HG03378 (cell line): Measurements from ENCODE around the gene FCAR.
"Not testable (repeated sequence)": the region's sequence is repeated elsewhere in the genome, so short reads cannot be mapped to it uniquely, and the experiment has no call there.

ENCODE experiments used
- ATAC-seq: cut with Tn5 transposase; IDR thresholded peaks from one replicate; pipeline ENCODE4 v1.9.1; 2021; ENCODE audit warnings: mild to moderate bottlenecking, moderate library complexity; ENCODE audit not compliant: unreplicated experiment

FCAR gene

DNA sequence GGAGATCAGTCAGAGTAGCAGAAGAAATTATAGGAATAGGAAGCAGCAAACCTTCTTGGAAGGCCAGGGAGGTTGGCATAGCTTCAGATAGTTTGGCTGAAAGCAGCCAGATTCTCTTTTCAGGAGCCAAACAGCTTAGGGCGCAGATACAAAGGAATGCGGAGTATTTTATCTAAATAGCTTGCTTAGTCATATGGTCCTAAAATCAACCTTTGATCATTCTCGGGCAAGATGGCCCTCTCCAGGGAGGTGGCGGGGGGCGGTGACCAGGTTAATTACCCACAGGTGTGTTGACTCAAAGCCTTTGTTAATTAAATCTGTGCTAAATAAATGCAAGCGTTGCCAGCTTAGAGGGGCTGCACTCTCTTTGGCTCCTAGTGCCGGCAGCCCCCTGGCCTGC lies 19.4 kb downstream of the FCAR start:
- ATAC-seq = no peak

DNA sequence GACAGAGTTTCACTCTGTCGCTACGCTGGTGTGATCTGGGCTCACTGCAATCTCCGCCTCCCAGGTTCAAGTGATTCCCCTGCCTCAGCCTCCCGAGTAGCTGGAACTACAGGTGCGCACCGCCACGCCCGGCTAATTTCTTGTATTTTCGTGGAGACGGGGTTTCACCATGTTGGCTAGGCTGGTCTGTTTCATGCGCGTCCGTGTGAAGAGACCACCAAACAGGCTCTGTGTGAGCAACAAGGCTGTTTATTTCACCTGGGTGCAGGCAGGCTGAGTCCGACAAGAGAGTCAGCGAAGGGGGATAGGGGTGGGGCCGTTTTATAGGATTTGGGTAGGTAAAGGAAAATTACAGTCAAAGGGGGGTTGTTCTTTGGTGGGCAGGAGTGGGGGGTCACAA lies 20.1 kb downstream of the FCAR start:
- not testable (repeated sequence) for ATAC-seq

DNA sequence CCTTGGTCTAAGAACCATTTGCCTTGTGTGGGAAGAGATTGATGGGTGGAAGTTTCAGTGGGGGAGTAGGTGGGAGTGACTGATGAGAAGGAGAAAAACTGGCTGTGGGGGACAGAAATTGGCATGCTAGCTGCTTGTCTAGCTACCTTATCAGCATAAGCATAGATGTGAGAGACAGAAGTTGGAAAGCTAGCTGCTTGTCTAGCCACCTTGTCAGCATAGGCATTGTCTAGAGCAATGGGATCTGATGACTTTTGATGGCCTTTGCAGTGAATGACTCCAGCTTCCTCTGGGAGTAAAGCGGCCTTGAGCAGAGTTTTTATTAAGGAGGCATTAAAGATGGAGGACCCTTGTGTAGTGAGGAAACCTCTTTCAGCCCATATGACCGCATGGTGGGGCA lies 22.0 kb downstream of the FCAR start:
- no peak for ATAC-seq

DNA sequence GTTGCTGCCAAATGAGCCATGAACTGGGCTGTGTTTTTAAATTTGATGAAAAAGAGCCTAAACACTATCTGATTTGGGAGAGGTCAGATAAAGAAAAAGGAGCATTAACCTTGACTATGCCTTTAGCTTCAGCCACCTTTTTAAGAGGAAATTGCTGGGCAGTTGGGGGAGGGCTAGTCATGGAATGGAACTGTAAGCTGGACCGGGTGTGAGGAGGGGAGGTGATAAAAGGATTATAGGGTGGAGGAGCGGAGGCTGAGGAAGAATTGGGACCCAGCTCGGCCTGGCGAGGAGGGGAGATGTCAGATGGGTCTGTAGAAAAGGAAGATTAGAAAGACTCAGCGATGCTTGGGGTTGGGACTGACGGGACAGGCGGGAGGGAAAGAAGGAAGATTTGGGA lies 24.6 kb downstream of the FCAR start:
- ATAC-seq = not testable (repeated sequence)

DNA sequence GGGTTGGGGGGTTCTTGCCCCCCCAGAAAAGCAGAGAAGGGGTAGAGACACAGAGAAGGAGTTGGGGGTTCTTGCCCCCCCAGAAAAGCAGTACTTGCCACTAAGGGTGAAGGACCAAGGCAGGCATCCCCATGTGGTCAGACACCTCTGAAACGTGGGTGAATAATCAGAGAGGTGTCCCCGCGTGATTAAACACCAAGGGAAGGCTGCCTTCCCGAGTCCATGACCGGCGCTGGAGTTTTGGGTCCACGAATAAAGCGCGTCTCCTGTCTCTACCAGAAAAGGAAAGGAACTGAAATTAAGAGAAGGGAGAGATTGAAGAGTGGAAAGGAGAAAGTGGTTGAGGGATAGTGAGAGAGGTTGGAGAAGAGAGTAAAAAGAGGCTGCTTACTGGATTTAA lies 25.6 kb downstream of the FCAR start:
- not testable (repeated sequence) for ATAC-seq

DNA sequence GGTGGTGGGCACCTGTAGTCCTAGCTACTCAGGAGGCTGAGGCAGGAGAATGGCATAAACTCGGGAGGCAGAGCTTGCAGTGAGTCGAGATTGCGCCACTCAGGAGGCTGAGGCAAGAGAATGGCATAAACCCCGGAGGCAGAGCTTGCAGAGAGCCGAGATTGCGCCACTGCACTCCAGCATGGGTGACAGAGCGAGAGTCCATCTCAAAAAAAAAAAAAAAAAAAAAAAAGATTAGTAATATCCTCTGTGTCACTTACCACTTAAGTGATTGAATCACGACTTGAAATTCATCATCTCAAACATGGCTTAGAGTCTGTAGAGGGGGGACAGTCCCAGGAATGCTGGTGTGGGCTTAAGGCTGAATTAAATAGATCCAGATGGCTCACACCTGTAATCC lies 27.1 kb downstream of the FCAR start:
- not testable (repeated sequence) for ATAC-seq

DNA sequence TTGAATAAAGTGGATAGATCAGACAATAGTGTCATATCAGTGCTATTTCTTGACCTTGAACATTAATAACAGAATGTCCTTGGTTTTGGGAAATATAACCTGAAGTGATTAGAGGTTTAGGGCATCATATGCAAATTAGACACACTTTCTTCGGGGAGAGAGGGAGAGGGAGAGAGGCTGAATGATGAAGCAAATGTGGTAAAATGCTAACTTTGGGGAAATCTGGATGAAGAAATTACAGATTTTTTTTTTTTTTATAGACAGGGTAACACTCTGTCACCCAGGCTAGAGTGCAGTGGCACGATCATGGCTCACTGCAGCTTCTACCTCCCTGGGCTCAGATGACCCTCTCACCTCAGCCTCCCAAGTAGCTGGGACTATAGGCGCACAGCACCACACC lies 28.0 kb downstream of the FCAR start:
- no peak for ATAC-seq

DNA sequence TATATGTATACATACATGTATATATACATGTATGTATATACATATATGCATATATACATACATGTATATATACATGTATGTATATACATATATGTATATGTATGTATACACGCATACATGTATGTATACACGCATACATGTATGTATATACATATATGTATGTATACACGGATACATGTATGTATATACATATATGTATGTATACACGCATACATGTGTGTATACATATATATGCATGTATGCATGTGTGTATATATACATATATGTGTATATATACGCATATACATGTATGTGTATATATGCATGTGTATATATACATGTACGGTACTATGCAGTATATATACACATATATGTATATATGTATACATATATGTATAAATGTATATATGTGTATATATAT lies 29.3 kb downstream of the FCAR start:
- ATAC-seq = no peak

DNA sequence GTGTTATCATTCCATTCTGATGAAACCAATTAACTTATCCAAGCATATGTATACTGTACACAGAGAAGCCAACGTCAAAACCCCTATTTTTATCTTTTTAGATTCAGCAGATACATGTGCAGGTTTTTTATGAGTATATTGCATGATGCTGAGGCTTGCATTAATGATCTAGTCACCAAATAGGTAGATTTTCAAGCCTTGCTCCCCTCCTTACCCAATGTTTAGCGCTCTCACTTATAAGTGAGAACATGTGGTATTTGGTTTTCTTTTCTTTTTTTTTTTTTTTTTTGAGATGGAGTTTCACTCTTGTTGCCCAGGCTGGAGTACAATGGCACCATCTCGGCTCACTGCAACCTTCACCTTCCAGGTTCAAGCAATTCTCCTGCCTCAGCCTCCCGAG lies 30.2 kb downstream of the FCAR start:
- ATAC-seq = not testable (repeated sequence)

DNA sequence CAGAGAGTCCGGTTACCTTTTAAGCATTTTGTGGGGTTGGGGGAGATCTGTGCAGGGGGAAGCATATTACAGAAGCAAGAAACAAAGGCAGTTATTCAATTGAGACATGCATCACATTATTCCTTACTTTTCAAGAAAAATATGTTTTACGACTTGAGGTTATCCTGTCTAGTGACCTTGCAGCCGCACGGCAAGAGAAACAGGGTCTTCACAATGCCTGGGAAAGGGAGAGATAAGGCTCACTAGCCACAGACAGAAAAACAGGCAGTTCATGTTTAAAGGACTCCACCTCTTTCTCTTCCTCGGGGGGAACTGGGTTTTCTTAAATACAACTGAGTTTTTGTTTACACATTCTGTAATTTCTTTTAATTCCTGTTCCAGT lies 31.4 kb downstream of the FCAR start:
- ATAC-seq = no peak

DNA sequence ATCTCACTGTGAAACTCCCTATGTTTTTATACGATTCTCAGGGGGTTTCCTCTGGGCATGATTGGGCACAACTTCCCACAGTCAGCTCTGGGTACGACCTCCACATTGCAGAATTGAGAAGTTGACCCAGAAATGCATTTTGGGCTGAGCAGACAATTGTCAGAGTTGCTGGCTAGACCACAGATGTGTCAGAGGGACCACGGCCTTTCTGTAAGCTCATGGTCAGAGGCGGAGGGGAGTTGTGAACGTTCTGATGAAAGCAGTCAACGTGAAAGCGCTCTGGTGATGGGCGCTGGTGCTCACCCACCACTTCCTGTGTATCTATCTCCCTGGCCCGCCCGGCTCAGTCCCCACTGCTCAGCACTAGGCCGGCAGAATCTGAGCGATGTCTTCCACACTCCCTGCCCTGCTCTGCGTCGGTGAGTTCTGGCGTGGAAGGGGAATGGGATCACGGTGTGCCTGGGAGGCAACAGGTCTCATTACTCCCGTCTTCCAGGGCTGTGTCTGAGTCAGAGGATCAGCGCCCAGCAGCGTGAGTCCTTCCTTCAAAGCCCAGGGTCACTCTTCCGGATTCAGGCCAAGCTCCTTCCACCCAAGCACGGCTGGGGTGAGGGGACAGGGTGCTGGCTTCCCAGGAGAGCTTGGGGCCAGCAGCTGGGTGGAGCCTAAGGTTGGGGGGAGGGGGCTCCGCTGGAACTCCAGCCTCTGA lies 31.9 kb downstream of the FCAR start, which contains the start of gene NCR1:
Gene NCR1, plus strand, starts transcription at position 346 of the 709 bp plus-strand sequence. Its CDS starts 40 bp downstream, at position 386.
- no peak for ATAC-seq

DNA sequence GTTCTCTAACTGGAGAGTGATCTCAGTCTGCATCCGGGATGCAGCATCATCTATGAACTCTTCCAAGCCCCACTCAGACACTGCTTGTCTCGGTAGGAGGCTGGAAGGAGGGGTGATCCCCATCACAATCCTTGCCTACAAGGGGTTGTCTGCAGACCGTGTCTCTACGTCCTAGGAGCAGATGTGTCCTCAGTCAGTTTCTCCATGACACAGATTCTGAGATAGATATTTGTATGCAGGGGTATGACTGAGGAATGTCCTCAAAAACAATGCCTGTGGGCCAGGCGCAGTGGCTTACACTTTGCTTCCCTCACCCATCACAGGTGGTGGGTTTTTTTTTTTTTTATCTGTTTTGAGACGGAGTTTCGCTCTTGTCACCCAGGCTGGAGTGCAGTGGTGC lies 32.8 kb downstream of the FCAR start:
- ATAC-seq = no peak

DNA sequence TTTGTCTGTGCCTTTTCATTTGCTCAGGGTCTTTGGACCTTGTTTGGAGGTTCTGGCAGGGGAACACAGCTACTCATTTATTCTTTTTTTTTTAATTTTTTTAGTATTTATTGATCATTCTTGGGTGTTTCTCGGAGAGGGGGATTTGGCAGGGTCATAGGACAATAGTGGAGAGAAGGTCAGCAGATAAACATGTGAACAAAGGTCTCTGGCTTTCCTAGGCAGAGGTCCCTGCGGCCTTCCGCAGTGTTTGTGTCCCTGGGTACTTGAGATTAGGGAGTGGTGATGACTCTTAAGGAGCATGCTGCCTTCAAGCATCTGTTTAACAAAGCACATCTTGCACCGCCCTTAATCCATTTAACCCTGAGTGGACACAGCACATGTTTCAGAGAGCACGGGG lies 33.9 kb downstream of the FCAR start:
- ATAC-seq = not testable (repeated sequence)

DNA sequence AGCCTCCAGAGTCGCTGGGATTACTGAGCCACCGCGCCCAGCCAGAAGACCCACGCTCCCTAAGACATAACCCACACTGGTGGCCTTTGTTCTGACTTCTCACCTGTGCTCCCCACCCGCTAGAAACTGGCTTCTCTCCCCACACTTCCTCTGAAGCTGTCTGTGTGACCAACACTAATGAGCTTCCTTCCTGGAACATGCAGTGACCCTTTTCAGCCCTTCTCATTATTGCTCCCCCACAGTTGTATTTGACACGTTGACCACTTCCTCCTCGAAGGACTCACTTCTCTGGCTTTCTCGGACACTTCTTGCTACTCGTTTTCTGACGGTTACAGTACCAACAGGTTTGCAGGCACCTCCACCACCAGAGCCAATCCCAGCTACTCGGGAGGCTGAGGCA lies 42.8 kb downstream of the FCAR start:
- ATAC-seq = no peak

DNA sequence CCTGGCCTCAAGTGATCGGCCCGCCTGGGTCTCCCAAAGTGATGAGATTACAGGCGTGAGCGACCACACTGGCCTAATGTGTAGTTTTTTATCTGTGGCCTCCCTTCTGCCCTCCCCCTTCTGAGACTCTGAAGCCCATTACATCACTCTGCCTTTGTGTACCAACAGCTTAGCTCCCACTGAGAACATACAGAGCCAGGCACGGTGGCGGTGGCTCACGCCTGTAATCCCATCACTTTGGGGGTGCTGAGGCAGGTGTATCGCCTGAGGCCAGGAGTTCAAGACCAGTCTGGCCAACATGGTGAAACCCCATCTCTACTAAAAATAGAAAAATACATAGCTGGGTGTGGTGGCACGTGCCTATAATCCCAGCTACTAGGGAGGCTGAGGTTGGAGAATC lies 44.5 kb downstream of the FCAR start:
- no peak for ATAC-seq

DNA sequence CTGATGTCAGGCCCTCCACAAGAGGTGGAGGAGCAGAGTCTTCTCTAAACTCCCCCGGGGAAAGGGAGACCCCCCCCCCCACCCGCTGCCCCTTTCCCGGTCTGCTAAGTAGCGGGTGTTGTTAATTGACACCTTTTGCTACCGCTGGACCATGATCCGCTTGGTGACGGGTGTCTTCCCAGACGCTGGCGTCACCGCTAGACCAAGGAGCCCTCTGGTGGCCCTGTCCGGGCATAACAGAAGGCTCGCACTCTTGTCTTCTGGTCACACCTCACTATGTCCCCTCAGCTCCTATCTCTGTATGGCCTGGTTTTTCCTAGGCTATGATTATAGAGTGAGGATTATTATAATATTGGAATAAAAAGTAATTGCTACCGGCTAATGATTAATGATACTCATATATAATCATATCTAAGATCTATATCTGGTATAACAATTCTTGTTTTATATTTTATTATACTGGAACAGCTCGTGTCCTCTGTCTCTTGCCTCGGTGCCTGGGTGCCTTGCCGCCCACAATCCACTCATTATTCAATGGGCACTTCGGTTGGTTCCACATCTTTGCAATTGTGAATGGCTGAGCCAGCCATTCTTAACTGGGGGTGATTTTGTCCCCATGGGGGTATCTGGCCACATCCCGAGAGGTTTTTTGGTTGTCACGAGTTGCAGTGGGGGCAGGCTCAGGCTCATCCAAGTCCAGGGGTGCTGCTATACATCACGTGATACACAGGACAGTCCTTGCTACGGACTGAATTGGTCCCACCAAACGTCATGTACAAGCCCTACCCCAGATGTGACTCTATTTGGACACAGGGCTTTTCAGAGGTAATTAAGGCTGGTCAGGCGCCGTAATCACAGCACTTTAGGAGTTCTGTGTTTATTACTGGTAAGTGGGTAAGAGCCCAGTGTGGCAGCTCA lies 45.9 kb downstream of the FCAR start:
- ATAC-seq = not testable (repeated sequence)

DNA sequence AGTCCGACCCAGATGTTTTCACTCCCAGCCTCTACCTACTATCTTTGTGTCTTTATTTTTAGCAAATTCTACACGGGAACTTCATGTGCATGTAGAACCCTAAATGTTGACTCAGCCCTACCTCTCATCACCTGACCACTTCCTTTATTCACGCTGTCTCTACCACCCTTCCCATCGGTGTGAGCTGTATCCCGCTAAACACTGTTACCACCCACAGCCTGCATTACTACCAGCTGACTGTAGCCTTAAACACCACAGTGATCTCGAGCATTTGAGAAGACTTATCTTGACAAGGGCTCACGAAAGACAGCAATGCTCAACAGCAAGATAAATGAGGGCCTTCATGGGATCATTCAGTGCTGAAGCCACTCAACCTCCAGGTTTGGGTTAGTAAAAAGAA lies 47.0 kb downstream of the FCAR start:
- no peak for ATAC-seq

DNA sequence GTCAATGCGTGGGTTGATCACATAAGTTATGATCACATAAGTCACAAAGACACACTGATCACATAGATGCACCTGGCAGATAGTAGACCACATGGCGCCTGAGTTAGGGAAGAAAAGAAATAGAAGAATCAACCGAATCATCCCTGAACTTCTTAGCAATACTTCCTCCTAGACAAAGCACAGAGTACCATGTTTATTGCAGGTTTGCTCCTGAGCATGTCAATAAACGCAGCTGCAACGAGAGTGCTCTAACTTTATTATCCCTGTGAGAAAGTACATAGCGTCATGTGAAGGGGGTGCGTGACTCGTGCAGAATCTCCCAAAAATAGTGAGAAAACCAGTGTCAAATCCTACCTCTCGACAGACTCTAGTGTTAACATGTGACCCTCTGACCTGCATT lies 49.2 kb downstream of the FCAR start:
- ATAC-seq = no peak

DNA sequence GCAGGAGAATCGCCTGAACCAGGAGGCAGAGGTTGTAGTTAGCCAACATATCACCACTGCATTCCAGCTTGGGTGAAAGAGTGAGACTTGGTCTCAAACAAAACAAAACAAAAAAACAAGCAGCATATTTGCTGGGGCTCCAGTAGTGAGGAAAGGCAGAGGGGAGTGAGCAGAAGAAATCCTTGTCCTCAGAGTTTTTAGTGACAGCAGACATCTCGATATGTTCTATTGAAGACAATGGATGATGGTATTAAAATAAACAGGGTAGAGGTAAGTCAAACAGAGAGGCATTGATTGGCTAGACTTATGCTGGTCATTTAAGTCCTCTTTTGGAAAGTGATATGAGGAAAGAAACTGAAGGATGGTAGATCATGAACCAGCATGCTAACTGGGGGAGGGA lies 54.3 kb downstream of the FCAR start:
- ATAC-seq = no peak

DNA sequence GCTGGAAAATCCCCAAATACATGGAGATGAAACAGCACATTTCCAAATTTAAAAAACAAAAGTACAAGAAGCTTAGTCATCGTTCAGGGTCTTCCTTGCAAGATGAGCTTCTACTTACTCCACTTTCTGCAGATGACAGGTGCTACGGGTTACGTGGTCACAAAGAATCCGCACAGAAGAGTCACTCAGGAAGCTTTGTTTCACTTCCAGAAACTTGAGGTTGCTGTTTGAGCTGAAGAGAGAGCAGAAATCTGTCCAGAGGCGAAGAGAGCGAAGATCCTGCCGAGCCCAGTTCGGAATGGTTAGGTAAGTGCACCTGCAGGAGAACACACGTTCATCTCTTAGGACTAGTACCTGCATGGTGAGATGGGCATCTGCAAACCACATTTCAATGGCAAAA lies 63.9 kb downstream of the FCAR start:
- ATAC-seq = no peak

DNA sequence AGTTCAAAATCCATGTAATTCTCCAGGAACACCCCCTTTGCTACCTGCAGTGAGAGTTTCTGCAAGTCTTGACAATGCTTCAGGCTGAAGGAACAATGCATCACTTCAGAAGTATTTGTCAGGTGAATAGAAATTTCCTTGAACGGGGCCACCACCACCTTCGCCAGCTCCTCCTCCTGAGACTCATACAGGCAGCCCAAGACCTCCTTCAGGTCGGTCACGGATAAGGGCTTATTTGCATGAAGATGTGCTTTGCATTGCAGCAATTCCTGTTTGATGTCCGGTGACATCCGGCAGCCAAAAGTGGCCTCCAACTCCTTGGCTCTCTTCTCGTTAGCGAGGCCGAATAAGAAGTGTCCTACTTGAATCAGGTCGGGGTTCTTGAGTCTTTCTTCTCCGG lies 64.9 kb downstream of the FCAR start:
- no peak for ATAC-seq

DNA sequence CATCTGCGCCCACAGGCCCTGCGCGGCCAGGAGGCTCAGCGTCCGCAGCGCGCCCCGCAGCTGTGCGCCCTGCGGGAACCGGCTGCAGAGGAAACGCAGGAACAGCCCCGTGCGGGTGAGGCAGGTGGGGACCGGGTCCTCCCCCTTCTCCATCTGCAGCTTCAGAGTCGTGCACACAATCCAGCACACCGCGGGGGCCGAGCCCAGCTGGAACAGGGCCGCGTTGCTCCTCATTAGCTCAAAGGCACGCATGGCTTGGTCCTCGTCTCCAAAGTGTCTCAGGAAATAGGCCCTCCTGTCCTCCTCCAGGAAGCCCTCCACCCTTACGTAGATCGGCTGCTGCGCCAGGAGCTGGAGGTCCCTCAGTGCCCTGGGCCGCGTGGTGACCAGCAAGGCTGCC lies 65.5 kb downstream of the FCAR start:
- ATAC-seq = not testable (repeated sequence)
